Measurements from ENCODE around the gene VPS26A. TPM values are rescaled to one million over a fixed set of nuclear protein-coding genes. Genes with fewer than 3 reads are reported as not detected.
A peak's percentile ranks its signal among the peaks of the same experiment; 100 is the strongest.
"Not testable (repeated sequence)": the region's sequence is repeated elsewhere in the genome, so short reads cannot be mapped to it uniquely, and the experiment has no call there.

The VPS26A gene
- polyA plus RNA-seq, 3 donors: 10.1 to 58.3 (median 42.1) TPM

GRCh38 chr10:69139961-69140360, 16.0 kb downstream of the VPS26A start:
- Mint-ChIP-seq H3K36me3 (peaks cover 23 to 37% of the 10 kb centered on the region in 2 donors), H3K4me1 (no peaks in the 10 kb centered on the region), H3K27me3 (ENCODE audit: low read depth in 3 of 3) (peaks cover 0 to 1% (median 0%) of the 10 kb centered on the region in 3 donors), H3K27ac (peak overlapping the region in 3 of 7 donors; percentile 11 to 31 (median 30)), H3K9me3 (no peaks in the 10 kb centered on the region), H3K4me3 (no peak overlapping the region)
- Histone ChIP-seq H3K9ac (ENCODE audit: insufficient read depth, low read length, poor library complexity, severe bottlenecking) (no peak overlapping the region), H3K4me3 (replicated peaks in 1 of 3; ENCODE audit: low read depth in 2 of 3, low read length in 3 of 3) (no peak overlapping the region), H3K79me2 (ENCODE audit: insufficient read depth, low read length) (peaks cover 95% of the 10 kb centered on the region), H3K4me2 (replicated peaks; ENCODE audit: extremely low read depth, low read length, poor library complexity, severe bottlenecking) (no peak overlapping the region), H4K20me1 (ENCODE audit: insufficient read depth, low read length) (peaks cover 90% of the 10 kb centered on the region), H3K27me3 (ENCODE audit: control insufficient read depth in 2 of 2, insufficient read depth in 2 of 2, low read length in 2 of 2) (no peaks in the 10 kb centered on the region), H3K36me3 (replicated peaks in 1 of 2; ENCODE audit: control insufficient read depth in 1 of 2, insufficient read depth in 2 of 2, low read length in 2 of 2) (peaks cover 29 to 60% of the 10 kb centered on the region in 2 donors), H3K4me1 (ENCODE audit: control insufficient read depth in 1 of 2, insufficient read depth in 2 of 2, low read length in 2 of 2) (no peaks in the 10 kb centered on the region), H3K9me3 (replicated peaks in 1 of 2; ENCODE audit: control insufficient read depth in 1 of 2, insufficient read depth in 1 of 2, low read length in 2 of 2) (no peaks in the 10 kb centered on the region), H3K27ac (ENCODE audit: low read depth in 1 of 2, low read length in 2 of 2) (no peak overlapping the region), H2AFZ (ENCODE audit: insufficient read depth, low read depth, low read length, poor library complexity, severe bottlenecking) (no peak overlapping the region)
- intact Hi-C loops (cut with micrococcal nuclease): no loop called here
- TF ChIP-seq CTCF (IDR thresholded peaks at IDR 0.05): no peak
- no peak for DNase-seq
- WGBS (ENCODE audit: insufficient coverage): 100% methylated on average over 1 of the region's 2 CpGs

- H3K9me3 ChIP-seq (replicated peaks in 1 of 2; ENCODE audit: control insufficient read depth in 1 of 2, insufficient read depth in 1 of 2, low read length in 2 of 2): no peaks in the 10 kb centered on the region
- no CpG with 5 or more reads among the region's 1 CpG for WGBS (ENCODE audit: insufficient coverage)
- intact Hi-C loops (cut with micrococcal nuclease): no loop called here
- H3K36me3 ChIP-seq (replicated peaks in 1 of 2; ENCODE audit: control insufficient read depth in 1 of 2, insufficient read depth in 2 of 2, low read length in 2 of 2): peaks cover 19 to 54% of the 10 kb centered on the region in 2 donors
- no peak overlapping the region for H3K27ac ChIP-seq (ENCODE audit: low read depth in 1 of 2, low read length in 2 of 2)
- H3K79me2 ChIP-seq (ENCODE audit: insufficient read depth, low read length): peaks cover 95% of the 10 kb centered on the region
- H3K4me3 ChIP-seq (replicated peaks in 1 of 3; ENCODE audit: low read depth in 2 of 3, low read length in 3 of 3): no peak overlapping the region
- no peaks in the 10 kb centered on the region for H3K27me3 ChIP-seq (ENCODE audit: control insufficient read depth in 2 of 2, insufficient read depth in 2 of 2, low read length in 2 of 2)
- no peak for TF ChIP-seq CTCF (IDR thresholded peaks at IDR 0.05)
- peaks cover 95% of the 10 kb centered on the region for H4K20me1 ChIP-seq (ENCODE audit: insufficient read depth, low read length)
- H3K4me2 ChIP-seq (replicated peaks; ENCODE audit: extremely low read depth, low read length, poor library complexity, severe bottlenecking): no peak overlapping the region
- no peak for DNase-seq
- Mint-ChIP-seq H3K9me3 (no peaks in the 10 kb centered on the region), H3K4me1 (no peaks in the 10 kb centered on the region), H3K4me3 (no peak overlapping the region), H3K27me3 (ENCODE audit: low read depth in 3 of 3) (peaks cover 0 to 1% (median 0%) of the 10 kb centered on the region in 3 donors), H3K36me3 (peaks cover 19 to 32% of the 10 kb centered on the region in 2 donors), H3K27ac (peak overlapping the region in 2 of 7 donors; percentile 8 to 48)
- H3K4me1 ChIP-seq (ENCODE audit: control insufficient read depth in 1 of 2, insufficient read depth in 2 of 2, low read length in 2 of 2): no peaks in the 10 kb centered on the region
- H3K9ac ChIP-seq (ENCODE audit: insufficient read depth, low read length, poor library complexity, severe bottlenecking): no peak overlapping the region
- no peak overlapping the region for H2AFZ ChIP-seq (ENCODE audit: insufficient read depth, low read depth, low read length, poor library complexity, severe bottlenecking)
These were observed 17.3 kb downstream of the VPS26A start for GRCh38 chr10:69141304-69141703.

GRCh38 chr10:69142074-69142473, 18.1 kb downstream of the VPS26A start:
- H3K4me3 Mint-ChIP-seq; H3K9me3 Mint-ChIP-seq; H3K4me1 ChIP-seq (ENCODE audit: control insufficient read depth in 1 of 2, insufficient read depth in 2 of 2, low read length in 2 of 2); DNase-seq; H3K4me1 Mint-ChIP-seq; intact Hi-C loops (cut with micrococcal nuclease); H3K4me2 ChIP-seq (replicated peaks; ENCODE audit: extremely low read depth, low read length, poor library complexity, severe bottlenecking); H3K4me3 ChIP-seq (replicated peaks in 1 of 3; ENCODE audit: low read depth in 2 of 3, low read length in 3 of 3); H3K27ac ChIP-seq (ENCODE audit: low read depth in 1 of 2, low read length in 2 of 2); H3K9me3 ChIP-seq (replicated peaks in 1 of 2; ENCODE audit: control insufficient read depth in 1 of 2, insufficient read depth in 1 of 2, low read length in 2 of 2); H3K27me3 ChIP-seq (ENCODE audit: control insufficient read depth in 2 of 2, insufficient read depth in 2 of 2, low read length in 2 of 2); H3K27me3 Mint-ChIP-seq (ENCODE audit: low read depth in 3 of 3); H3K9ac ChIP-seq (ENCODE audit: insufficient read depth, low read length, poor library complexity, severe bottlenecking); H2AFZ ChIP-seq (ENCODE audit: insufficient read depth, low read depth, low read length, poor library complexity, severe bottlenecking): not testable (repeated sequence)
- H3K36me3 Mint-ChIP-seq: peaks cover 17 to 29% of the 10 kb centered on the region in 2 donors
- H3K27ac Mint-ChIP-seq: peak overlapping the region in 1 of 7 donors; percentile 15
- H3K36me3 ChIP-seq (replicated peaks in 1 of 2; ENCODE audit: control insufficient read depth in 1 of 2, insufficient read depth in 2 of 2, low read length in 2 of 2): peaks cover 14 to 47% of the 10 kb centered on the region in 2 donors
- H4K20me1 ChIP-seq (ENCODE audit: insufficient read depth, low read length): peaks cover 97% of the 10 kb centered on the region
- WGBS (ENCODE audit: insufficient coverage): no CpG with 5 or more reads among the region's 3 CpGs
- H3K79me2 ChIP-seq (ENCODE audit: insufficient read depth, low read length): peaks cover 97% of the 10 kb centered on the region
